ENCODE data around the gene SENP7.

SENP7 gene

GRCh38 chr3:101532783-101533602, 20.0 kb upstream of the SENP7 start:
- DNase-seq (ENCODE audit: low read depth): no peak
- no peak overlapping the region for H3K4me3 ChIP-seq (ENCODE audit: low read depth, low read length)
- no peak for TF ChIP-seq CTCF (IDR thresholded peaks at IDR 0.05; ENCODE audit: control insufficient read depth, extremely low read depth, insufficient read depth)

GRCh38 chr3:101531473-101532086, 18.6 kb upstream of the SENP7 start:
- DNase-seq (ENCODE audit: low read depth): no peak
- no peak overlapping the region for H3K4me3 ChIP-seq (ENCODE audit: low read depth, low read length)
- no peak for TF ChIP-seq CTCF (IDR thresholded peaks at IDR 0.05; ENCODE audit: control insufficient read depth, extremely low read depth, insufficient read depth)

- TF ChIP-seq CTCF (IDR thresholded peaks at IDR 0.05; ENCODE audit: control insufficient read depth, extremely low read depth, insufficient read depth): no peak
- no peak for DNase-seq (ENCODE audit: low read depth)
- no peak overlapping the region for H3K4me3 ChIP-seq (ENCODE audit: low read depth, low read length)
Observed at GRCh38 chr3:101530686-101531047, 17.7 kb upstream of the SENP7 start.

GRCh38 chr3:101529816-101530685, 17.0 kb upstream of the SENP7 start:
- no peak overlapping the region for H3K4me3 ChIP-seq (ENCODE audit: low read depth, low read length)
- TF ChIP-seq CTCF (IDR thresholded peaks at IDR 0.05; ENCODE audit: control insufficient read depth, extremely low read depth, insufficient read depth): no peak
- no peak for DNase-seq (ENCODE audit: low read depth)

GRCh38 chr3:101527906-101528305, 14.9 kb upstream of the SENP7 start:
- DNase-seq (ENCODE audit: low read depth): no peak
- no peak for TF ChIP-seq CTCF (IDR thresholded peaks at IDR 0.05; ENCODE audit: control insufficient read depth, extremely low read depth, insufficient read depth)
- H3K4me3 ChIP-seq (ENCODE audit: low read depth, low read length): no peak overlapping the region

- no peak for DNase-seq (ENCODE audit: low read depth)
- no peak overlapping the region for H3K4me3 ChIP-seq (ENCODE audit: low read depth, low read length)
- no peak for TF ChIP-seq CTCF (IDR thresholded peaks at IDR 0.05; ENCODE audit: control insufficient read depth, extremely low read depth, insufficient read depth)
Observed at GRCh38 chr3:101527441-101527840, 14.4 kb upstream of the SENP7 start.

Data from LNCaP clone FGC (cell line).